Measurements from ENCODE around the gene ABO. TPM values are rescaled to one million over a fixed set of nuclear protein-coding genes. Genes with fewer than 3 reads are reported as not detected.

Gene ABO
- total RNA-seq, 1 donor from 2014 or later = 2.3 TPM

DNA sequence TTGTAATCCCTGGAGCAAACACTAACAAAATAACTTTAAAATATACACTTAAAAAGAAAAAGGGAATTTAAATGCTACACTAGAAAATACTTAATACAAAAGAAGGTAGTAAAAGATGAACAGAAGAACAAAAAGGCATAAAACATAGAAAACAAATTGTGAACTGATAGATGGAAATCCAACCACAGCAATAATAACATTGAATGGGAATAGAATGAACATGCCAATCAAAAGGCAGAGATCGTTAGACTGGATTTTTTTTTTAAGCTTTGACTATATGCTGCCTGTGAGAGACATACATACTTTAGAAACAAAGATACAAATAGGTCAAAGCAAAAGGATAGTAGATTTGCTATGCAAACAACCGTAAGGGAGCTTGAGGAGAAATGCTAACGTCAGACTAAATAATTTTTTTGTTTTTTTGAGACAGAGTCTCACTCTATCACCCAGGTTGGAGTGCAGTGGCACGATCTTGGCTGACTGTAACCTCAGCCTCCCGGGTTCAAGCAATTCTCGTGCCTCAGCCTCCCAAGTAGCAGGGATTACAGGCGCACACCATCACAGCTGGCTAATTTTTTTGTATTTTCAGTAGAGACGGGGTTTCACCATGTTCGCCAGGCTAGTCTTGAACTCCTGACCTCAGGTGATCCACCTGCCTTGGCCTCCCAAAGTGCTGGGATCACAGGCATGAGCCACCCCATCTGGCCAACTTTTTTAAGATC is 6.5 kb downstream of the ABO start:
- no peaks in the 10 kb centered on the region for H3K36me3 Mint-ChIP-seq
- H3K27me3 Mint-ChIP-seq (ENCODE audit: low read depth) = peaks cover 37% of the 10 kb centered on the region
- peaks cover 7% of the 10 kb centered on the region for H3K4me1 Mint-ChIP-seq
- H3K4me3 Mint-ChIP-seq = no peak overlapping the region
- DNase-seq (ENCODE audit: low spot score in 2 of 2, unreplicated experiment in 2 of 2) = no peak
- no peak overlapping the region for H3K27ac Mint-ChIP-seq
- H3K9me3 Mint-ChIP-seq = peaks cover 7% of the 10 kb centered on the region
- TF ChIP-seq CTCF (IDR thresholded peaks at IDR 0.05; ENCODE audit: unreplicated experiment) = no peak

- Mint-ChIP-seq H3K27ac (no peak overlapping the region), H3K27me3 (ENCODE audit: low read depth) (peaks cover 5% of the 10 kb centered on the region), H3K4me3 (no peak overlapping the region), H3K9me3 (peaks cover 8% of the 10 kb centered on the region), H3K36me3 (no peaks in the 10 kb centered on the region), H3K4me1 (peaks cover 4% of the 10 kb centered on the region)
- no peak for DNase-seq (ENCODE audit: low spot score in 2 of 2, unreplicated experiment in 2 of 2)
- TF ChIP-seq CTCF (IDR thresholded peaks at IDR 0.05; ENCODE audit: unreplicated experiment) = no peak
Observed at GRCh38 chr9:133264235-133264764, 10.7 kb downstream of the ABO start.

GRCh38 chr9:133263557-133263956 is 11.4 kb downstream of the ABO start:
- no peak for TF ChIP-seq CTCF (IDR thresholded peaks at IDR 0.05; ENCODE audit: unreplicated experiment)
- H3K27ac Mint-ChIP-seq = no peak overlapping the region

DNA sequence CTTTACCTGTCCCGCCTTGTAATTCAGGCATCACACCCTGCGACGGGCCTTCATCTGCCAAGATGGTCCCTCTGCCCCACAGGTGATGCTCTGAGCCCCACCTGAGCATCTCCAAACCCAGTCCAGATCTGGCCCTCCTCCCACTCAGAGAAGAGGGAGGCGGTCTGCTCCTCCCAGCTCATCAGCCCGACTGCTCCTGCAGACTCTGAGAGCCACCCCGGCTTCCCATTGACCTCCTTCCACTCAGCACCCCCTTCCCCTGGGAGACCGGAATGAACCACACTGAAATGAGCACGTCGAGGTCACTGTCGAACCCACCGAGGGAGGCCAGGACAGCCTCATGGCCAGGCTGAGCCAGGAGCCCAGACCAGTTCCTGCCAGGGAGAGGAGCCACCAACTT is 12.8 kb downstream of the ABO start:
- Mint-ChIP-seq H3K27me3 (ENCODE audit: low read depth) (peaks cover 3% of the 10 kb centered on the region), H3K36me3 (no peaks in the 10 kb centered on the region), H3K9me3 (peaks cover 8% of the 10 kb centered on the region), H3K4me1 (peaks cover 5% of the 10 kb centered on the region), H3K4me3 (no peak overlapping the region), H3K27ac (no peak overlapping the region)
- no peak for TF ChIP-seq CTCF (IDR thresholded peaks at IDR 0.05; ENCODE audit: unreplicated experiment)
- DNase-seq (ENCODE audit: low spot score in 2 of 2, unreplicated experiment in 2 of 2) = no peak

More at GRCh38 chr9:133263557-133263956, 11.4 kb downstream of the ABO start:
- Mint-ChIP-seq H3K9me3 (peaks cover 8% of the 10 kb centered on the region), H3K4me1 (no peaks in the 10 kb centered on the region), H3K4me3 (no peak overlapping the region), H3K36me3 (no peaks in the 10 kb centered on the region), H3K27me3 (ENCODE audit: low read depth) (peaks cover 3% of the 10 kb centered on the region)
- DNase-seq (ENCODE audit: low spot score in 2 of 2, unreplicated experiment in 2 of 2) = no peak

DNA sequence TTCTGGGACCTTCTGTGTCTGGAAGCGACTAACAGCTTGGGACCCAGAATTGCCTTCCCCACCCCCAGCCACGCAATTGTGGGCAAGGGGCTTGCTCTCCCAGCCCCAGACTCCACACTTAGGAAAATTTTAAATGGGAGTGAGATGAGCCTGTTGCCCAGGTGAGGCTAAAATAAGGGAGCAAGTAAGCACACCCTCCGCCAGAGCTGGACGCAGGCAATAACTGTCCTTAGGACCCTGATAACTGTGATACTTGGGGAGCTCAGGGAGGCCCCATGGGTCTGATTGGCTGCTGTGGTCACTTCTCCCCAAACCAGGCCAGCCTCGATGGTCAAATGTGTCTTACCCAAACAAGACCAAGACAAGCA is 13.3 kb downstream of the ABO start:
- Mint-ChIP-seq H3K9me3 (peaks cover 8% of the 10 kb centered on the region), H3K4me3 (no peak overlapping the region), H3K36me3 (no peaks in the 10 kb centered on the region), H3K4me1 (peaks cover 6% of the 10 kb centered on the region), H3K27ac (no peak overlapping the region), H3K27me3 (ENCODE audit: low read depth) (peaks cover 3% of the 10 kb centered on the region)
- no peak for TF ChIP-seq CTCF (IDR thresholded peaks at IDR 0.05; ENCODE audit: unreplicated experiment)
- no peak for DNase-seq (ENCODE audit: low spot score in 2 of 2, unreplicated experiment in 2 of 2)
